Glutamatergic neuron (in vitro differentiated cells): ENCODE measurements around the gene POLRMT. TPM values are rescaled to one million over a fixed set of nuclear protein-coding genes. Genes with fewer than 3 reads are reported as not detected.

Experiments
- DNase-seq: peaks from one replicate; pipeline ENCODE4 v3.0.0; 2022
- H3K27ac Mint-ChIP-seq: one replicate; pipeline ENCODE4 v1.8.0; 2020; ENCODE audit warnings: mild to moderate bottlenecking, mixed read lengths, inconsistent platforms; ENCODE audit not compliant: unreplicated experiment
- H3K27me3 Mint-ChIP-seq: one replicate; pipeline ENCODE4 v1.8.0; 2020; ENCODE audit warnings: mild to moderate bottlenecking, moderate library complexity, mixed read lengths, inconsistent platforms; ENCODE audit not compliant: unreplicated experiment
- H3K36me3 Mint-ChIP-seq: one replicate; pipeline ENCODE4 v1.8.0; 2020; ENCODE audit warnings: mild to moderate bottlenecking, mixed read lengths, inconsistent platforms; ENCODE audit not compliant: unreplicated experiment
- H3K4me1 Mint-ChIP-seq: one replicate; pipeline ENCODE4 v1.8.0; 2020; ENCODE audit warnings: mild to moderate bottlenecking, low read depth, mixed read lengths, inconsistent platforms; ENCODE audit not compliant: unreplicated experiment
- H3K4me3 Mint-ChIP-seq: one replicate; pipeline ENCODE4 v1.8.0; 2020; ENCODE audit warnings: mild to moderate bottlenecking, mixed read lengths, inconsistent platforms; ENCODE audit not compliant: unreplicated experiment
- H3K9me3 Mint-ChIP-seq: one replicate; pipeline ENCODE4 v1.8.0; 2020; ENCODE audit warnings: mild to moderate bottlenecking, moderate library complexity, mixed read lengths, inconsistent platforms; ENCODE audit not compliant: unreplicated experiment
- total RNA-seq: library from RNA; stranded (reverse); fragmentation: NEBNext Ultra II Directional; extraction: Animal tissue kit (Norgen Biotek cat#: 25700); gene quantifications from one replicate; pipeline ENCODE4 v1.2.1, GENCODE V29; 2021; ENCODE audit not compliant: unreplicated experiment
- TF ChIP-seq, protein P1 (sequence below): fragments of 200-600 bp; sonication (generic); IDR thresholded peaks from one replicate; pipeline ENCODE4 v1.5.0; 2021; ENCODE audit not compliant: partially characterized antibody, unreplicated experiment

Gene POLRMT
- total RNA-seq, 1 donor from 2014 or later = 79.9 TPM

DNA sequence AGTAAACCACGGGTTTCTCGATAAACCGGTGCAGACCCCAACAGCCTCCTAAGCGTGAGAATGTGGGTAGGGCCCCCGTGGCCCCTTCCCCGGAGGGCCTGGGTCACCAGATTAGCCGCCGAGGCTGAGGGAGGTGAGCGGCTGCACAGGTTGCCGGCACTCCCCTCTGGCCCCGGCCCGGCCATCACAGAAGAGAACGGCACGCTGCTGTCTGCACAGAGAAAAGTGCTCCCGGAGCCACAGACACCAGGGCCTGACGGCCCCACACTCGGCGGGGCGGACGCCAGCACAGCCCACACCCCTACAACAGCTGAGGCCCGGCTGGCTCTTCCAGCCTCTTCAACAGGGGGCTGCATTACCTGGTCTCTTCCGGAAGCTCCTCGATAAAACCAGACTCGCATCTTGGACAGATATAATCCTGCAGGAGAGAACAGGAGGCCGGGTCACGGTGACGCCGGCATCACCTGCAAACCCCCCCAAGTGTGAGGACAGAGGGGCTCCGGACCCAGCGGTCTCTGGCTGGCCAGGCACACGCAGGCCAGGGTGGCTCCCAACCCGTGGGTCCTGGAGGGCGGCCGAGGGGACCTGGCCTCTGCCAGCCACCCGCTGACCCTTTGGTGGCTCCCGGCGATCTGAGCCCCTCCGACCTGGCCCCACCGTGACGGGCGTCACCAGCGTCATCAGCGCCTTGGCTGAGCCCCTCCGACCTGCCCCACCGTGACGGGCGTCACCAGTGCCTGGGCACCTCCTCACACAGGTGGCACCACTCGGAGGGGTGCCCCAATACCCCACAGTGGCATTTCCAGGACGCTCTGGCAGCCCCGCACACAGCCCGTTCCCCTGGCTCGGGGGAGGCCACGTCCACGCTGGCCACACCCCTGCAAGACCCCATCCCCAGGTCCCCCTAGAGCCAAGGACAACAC, 19.4 kb upstream of the POLRMT start:
- no peak overlapping the region for H3K27ac Mint-ChIP-seq
- no peak overlapping the region for H3K4me3 Mint-ChIP-seq

DNA sequence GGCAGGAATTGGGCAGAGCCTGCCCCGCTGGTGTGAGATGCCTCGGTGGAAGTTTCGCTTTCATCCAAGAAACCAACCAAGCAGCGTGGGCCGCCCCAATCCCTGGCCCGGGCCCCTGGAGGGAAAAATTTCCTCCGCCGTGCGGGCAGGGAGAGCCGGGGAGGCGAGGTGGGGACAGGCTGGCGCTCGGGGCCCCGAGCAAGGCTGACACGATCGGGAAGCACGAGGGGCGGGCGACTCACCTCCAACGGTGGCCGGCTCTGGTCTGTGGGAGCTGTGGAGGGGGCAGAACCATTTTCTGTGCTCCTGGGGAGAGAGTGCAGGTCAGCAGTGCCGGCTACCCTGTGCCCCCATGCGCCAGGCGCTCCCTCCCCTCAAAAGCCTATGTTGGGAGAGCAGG, 18.7 kb upstream of the POLRMT start:
- no peak overlapping the region for H3K4me3 Mint-ChIP-seq

More for the DNA sequence above, 19.4 kb upstream of the POLRMT start:
- TF ChIP-seq, protein P1, sequence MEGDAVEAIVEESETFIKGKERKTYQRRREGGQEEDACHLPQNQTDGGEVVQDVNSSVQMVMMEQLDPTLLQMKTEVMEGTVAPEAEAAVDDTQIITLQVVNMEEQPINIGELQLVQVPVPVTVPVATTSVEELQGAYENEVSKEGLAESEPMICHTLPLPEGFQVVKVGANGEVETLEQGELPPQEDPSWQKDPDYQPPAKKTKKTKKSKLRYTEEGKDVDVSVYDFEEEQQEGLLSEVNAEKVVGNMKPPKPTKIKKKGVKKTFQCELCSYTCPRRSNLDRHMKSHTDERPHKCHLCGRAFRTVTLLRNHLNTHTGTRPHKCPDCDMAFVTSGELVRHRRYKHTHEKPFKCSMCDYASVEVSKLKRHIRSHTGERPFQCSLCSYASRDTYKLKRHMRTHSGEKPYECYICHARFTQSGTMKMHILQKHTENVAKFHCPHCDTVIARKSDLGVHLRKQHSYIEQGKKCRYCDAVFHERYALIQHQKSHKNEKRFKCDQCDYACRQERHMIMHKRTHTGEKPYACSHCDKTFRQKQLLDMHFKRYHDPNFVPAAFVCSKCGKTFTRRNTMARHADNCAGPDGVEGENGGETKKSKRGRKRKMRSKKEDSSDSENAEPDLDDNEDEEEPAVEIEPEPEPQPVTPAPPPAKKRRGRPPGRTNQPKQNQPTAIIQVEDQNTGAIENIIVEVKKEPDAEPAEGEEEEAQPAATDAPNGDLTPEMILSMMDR = no peak
- H3K36me3 Mint-ChIP-seq = no peaks in the 10 kb centered on the region
- DNase-seq = no peak
- peaks cover 11% of the 10 kb centered on the region for H3K4me1 Mint-ChIP-seq
- H3K9me3 Mint-ChIP-seq = peaks cover 6% of the 10 kb centered on the region
- H3K27me3 Mint-ChIP-seq = peaks cover 4% of the 10 kb centered on the region

DNA sequence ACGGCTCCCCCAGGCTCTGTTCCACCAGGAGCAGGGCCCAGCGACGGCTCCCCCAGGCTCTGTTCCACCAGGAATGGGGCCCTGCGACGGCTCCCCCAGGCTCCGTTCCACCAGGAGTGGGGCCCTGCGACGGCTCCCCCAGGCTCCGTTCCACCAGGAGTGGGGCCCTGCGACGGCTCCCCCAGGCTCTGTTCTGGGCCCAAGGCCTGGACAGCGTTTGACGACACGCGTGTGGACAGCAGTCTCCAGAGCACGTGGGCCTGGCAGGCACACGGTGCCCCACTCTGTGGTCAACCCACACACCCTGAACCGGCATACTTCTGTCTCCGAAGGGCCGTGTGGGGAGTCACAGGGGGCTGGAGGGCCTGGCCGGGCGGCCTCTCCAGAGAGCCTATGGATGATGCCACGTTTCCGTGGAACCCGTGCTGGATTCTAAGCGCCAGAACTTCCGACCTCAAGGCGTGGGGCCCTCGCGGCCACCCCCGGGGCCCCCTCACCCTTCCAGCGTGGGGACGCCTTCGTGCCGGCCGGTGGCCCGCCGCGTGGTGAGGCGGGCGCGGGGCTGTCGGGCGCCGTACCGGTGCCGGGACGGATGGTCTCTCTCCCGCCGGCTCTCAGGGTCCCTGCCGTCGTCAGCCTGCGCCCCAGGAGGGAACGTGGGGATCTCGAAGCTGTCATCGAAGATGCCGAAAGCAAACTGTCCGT, 17.9 kb upstream of the POLRMT start:
- Mint-ChIP-seq H3K4me1 (peaks cover 10% of the 10 kb centered on the region), H3K9me3 (peaks cover 6% of the 10 kb centered on the region), H3K27ac (no peak overlapping the region), H3K4me3 (no peak overlapping the region), H3K27me3 (peaks cover 2% of the 10 kb centered on the region), H3K36me3 (no peaks in the 10 kb centered on the region)
- TF ChIP-seq, protein P1 = no peak
- DNase-seq = no peak

More for the DNA sequence above, 18.7 kb upstream of the POLRMT start:
- peaks cover 2% of the 10 kb centered on the region for H3K27me3 Mint-ChIP-seq
- TF ChIP-seq, protein P1 = no peak
- no peak for DNase-seq
- H3K36me3 Mint-ChIP-seq = no peaks in the 10 kb centered on the region
- H3K9me3 Mint-ChIP-seq = peaks cover 6% of the 10 kb centered on the region
- H3K27ac Mint-ChIP-seq = no peak overlapping the region
- H3K4me1 Mint-ChIP-seq = peaks cover 11% of the 10 kb centered on the region

DNA sequence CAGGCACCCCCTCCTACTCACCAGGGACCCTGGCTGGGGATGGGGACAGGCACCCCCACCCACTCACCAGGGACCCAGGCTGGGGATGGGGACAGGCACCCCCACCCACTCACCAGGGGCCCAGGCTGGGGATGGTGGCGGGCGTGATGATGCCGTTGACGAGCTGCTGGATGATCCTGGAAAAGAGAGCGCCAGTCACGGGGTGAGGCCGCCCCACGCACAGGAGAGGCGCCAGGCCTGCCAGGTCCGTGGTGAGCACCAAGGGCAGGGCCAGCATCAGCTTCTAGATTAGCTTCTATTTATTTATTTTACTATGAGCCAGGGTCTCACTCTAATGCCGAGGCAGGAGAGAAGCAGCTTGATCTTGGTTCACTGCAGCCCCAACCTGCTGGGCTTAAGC, 16.8 kb upstream of the POLRMT start:
- Mint-ChIP-seq H3K4me3 (no peak overlapping the region), H3K4me1 (peaks cover under 1% of the 10 kb centered on the region), H3K36me3 (no peaks in the 10 kb centered on the region), H3K27ac (no peak overlapping the region), H3K9me3 (peaks cover 6% of the 10 kb centered on the region), H3K27me3 (peaks cover 6% of the 10 kb centered on the region)
- TF ChIP-seq, protein P1 = no peak
- DNase-seq = no peak
